Fibroblast of mammary gland (primary cell): ENCODE results near the gene PRKCB.

Source experiments
- DNase-seq: peaks from one replicate; pipeline ENCODE4 v3.0.0-alpha.2; 2010; ENCODE audit warnings: low read depth
- H3K4me3 ChIP-seq: 2 replicates; pipeline ENCODE4 v1.5.1; 2011; ENCODE audit warnings: low read depth, mild to moderate bottlenecking, low read length, moderate library complexity; ENCODE audit not compliant: control insufficient read depth
- TF ChIP-seq, protein P1 (sequence below): conservative IDR thresholded peaks from 2 replicates; pipeline ENCODE4 v1.5.1; 2011; ENCODE audit warnings: low read depth, low read length, inconsistent platforms; ENCODE audit not compliant: control insufficient read depth, insufficient read depth

Gene PRKCB

GRCh38 chr16:23944381-23944780, 108.6 kb downstream of the PRKCB start:
- TF ChIP-seq, protein P1, sequence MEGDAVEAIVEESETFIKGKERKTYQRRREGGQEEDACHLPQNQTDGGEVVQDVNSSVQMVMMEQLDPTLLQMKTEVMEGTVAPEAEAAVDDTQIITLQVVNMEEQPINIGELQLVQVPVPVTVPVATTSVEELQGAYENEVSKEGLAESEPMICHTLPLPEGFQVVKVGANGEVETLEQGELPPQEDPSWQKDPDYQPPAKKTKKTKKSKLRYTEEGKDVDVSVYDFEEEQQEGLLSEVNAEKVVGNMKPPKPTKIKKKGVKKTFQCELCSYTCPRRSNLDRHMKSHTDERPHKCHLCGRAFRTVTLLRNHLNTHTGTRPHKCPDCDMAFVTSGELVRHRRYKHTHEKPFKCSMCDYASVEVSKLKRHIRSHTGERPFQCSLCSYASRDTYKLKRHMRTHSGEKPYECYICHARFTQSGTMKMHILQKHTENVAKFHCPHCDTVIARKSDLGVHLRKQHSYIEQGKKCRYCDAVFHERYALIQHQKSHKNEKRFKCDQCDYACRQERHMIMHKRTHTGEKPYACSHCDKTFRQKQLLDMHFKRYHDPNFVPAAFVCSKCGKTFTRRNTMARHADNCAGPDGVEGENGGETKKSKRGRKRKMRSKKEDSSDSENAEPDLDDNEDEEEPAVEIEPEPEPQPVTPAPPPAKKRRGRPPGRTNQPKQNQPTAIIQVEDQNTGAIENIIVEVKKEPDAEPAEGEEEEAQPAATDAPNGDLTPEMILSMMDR = no peak
- H3K4me3 ChIP-seq = no peak overlapping the region
- no peak for DNase-seq

DNA sequence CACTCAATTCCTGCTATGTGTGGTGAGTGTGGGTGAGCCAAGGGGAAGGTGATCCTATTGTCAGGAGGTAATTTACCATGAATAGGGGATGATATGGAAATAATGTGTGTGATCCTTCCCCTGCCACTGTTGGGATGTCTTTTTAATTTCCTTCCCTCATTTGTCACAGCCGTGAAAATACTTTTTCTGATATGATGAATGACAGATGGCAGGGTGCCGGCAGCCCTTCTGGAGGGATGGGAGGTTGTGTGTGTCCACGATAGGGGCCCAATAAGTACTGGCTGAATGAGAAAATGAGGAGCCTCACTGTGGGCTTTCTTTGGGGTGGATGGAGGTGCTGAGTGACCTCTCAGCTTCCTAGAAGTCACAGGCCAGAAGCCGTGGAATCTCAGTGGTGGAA, 109.5 kb downstream of the PRKCB start:
- TF ChIP-seq, protein P1 = no peak
- DNase-seq = no peak
- no peak overlapping the region for H3K4me3 ChIP-seq

DNA sequence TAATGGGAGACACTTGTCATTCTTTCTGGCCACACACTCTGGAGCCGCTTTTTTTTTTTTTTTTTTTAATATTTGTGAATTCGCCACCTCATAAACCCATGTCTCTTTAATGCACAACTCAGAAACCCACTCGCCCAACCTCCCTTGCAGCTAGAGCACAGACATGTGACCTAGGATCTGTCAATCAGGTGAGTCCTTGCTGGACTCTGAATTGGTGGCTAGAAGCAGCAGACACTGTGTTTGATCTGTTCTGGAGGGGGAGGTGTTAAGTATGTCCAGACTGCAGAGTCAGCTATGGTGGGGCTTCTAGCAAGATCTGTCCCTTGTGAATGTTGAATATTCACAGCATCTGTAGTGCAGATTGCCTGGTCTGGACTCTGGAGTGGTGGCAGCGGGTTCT, 112.1 kb downstream of the PRKCB start:
- DNase-seq = no peak
- TF ChIP-seq, protein P1 = no peak
- no peak overlapping the region for H3K4me3 ChIP-seq

GRCh38 chr16:23948949-23949411, 113.2 kb downstream of the PRKCB start:
- TF ChIP-seq, protein P1 = no peak
- DNase-seq = no peak
- no peak overlapping the region for H3K4me3 ChIP-seq

GRCh38 chr16:23949630-23950290, 114.0 kb downstream of the PRKCB start:
- DNase-seq = no peak
- no peak overlapping the region for H3K4me3 ChIP-seq
- TF ChIP-seq, protein P1 = no peak

DNA sequence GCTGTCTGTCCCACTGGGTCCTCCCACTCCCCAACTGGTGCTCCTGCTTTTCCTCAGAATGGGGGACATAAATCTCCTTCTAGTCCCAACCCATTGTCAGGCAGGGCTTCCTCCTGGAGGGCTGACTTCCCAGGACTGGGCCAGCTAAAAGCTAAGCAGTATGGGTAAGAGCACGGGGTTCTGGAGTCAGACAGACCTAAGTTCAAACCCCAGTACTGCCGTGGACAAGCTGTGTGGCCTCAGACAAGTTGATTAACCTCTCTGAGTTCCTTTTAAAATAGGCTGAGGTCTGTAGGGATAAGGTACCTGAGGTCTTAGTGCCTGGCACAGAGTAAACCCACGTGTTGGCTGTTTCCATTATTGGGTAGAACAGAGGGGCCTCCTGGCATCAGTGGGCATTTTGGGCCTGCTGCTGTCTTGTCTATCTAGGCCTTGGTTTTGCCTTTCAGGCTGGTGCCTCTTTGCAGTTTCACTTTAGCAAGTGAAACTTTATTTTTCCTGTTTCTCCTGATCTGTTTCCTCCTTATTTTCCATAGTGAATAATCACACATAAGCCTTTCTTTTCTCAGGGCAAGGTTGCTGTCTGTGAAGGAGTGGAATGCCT, 114.6 kb downstream of the PRKCB start:
- no peak for DNase-seq
- no peak overlapping the region for H3K4me3 ChIP-seq
- TF ChIP-seq, protein P1 = no peak

- DNase-seq = no peak
- H3K4me3 ChIP-seq = no peak overlapping the region
- TF ChIP-seq, protein P1 = no peak
Observed at GRCh38 chr16:23950898-23951297, 115.1 kb downstream of the PRKCB start.
